Measurements from ENCODE around the gene MEIS2.
A peak's percentile ranks its signal among the peaks of the same experiment; 100 is the strongest.

DNA sequence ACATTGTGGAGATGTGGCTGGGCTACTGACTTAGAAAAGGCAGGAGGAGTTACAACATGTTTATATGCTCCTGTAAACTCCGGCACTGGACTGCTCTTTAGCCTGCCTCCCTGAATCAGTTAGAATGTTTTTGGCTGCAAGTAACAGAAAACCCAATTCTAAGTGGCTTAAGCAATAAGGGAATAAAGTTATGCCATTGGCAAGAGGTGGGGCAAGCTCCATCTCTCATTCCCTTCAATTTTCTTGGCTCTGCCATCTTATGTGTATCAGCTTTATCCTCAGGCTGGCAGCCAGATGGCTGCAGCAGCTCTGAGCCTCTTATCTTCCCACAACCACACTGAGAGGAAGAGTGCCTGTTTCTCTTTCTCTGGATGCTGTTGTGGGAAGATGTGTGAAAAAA lies 22.4 kb upstream of the MEIS2 start:
- TF ChIP-seq POLR2AphosphoS5 (IDR thresholded peaks at IDR 0.05): peak in 1 of 3 donors; percentile 9
- TF ChIP-seq EP300 (IDR thresholded peaks at IDR 0.05): no peak
- TF ChIP-seq, protein P1, sequence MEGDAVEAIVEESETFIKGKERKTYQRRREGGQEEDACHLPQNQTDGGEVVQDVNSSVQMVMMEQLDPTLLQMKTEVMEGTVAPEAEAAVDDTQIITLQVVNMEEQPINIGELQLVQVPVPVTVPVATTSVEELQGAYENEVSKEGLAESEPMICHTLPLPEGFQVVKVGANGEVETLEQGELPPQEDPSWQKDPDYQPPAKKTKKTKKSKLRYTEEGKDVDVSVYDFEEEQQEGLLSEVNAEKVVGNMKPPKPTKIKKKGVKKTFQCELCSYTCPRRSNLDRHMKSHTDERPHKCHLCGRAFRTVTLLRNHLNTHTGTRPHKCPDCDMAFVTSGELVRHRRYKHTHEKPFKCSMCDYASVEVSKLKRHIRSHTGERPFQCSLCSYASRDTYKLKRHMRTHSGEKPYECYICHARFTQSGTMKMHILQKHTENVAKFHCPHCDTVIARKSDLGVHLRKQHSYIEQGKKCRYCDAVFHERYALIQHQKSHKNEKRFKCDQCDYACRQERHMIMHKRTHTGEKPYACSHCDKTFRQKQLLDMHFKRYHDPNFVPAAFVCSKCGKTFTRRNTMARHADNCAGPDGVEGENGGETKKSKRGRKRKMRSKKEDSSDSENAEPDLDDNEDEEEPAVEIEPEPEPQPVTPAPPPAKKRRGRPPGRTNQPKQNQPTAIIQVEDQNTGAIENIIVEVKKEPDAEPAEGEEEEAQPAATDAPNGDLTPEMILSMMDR (IDR thresholded peaks at IDR 0.05): no peak

Measured in stomach (tissue), 4 donors.